ENCODE results near the gene MAL.

DNA sequence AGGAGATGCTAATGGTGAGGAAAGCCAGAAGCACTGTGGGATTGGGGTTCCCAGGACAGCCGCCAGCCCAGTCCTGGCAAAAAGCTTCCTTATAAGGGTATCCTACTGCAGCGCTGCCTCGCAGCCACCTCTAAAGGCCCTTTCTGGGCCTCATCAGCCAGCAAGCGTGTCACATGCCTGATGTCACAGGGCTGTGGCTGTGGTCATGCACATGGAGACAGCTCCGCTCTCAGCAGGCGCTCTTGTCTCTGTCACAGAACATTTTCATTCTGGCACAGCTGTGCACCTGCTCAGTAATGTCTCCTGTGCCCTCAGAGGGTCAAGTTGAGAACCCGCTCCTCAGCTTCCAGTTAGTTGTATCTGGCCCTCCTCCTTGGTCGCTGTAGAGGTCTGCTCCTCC lies 17.7 kb upstream of the MAL start:
- TF ChIP-seq CTCF (IDR thresholded peaks at IDR 0.05) (no peak), EP300 (IDR thresholded peaks at IDR 0.05) (no peak), POLR2A (IDR thresholded peaks at IDR 0.05) (no peak)

Measured in tibial nerve (tissue), 4 donors.